OCI-LY7 (cell line): ENCODE data around the gene PGBD1. TPM values are rescaled to one million over a fixed set of nuclear protein-coding genes. Genes with fewer than 3 reads are reported as not detected.

ENCODE experiments used
- BruUV-seq: library from RNA; stranded (reverse); fragments of 400-500 nt; replicated peaks from 2 replicates; lab custom pipeline; 2021; lab: Mats Ljungman, UMichigan
- CTCF ChIA-PET: fragments of 300-600 bp; sonication (Branson Sonifier 250); formaldehyde crosslinking; loops from one replicate; lab custom pipeline; 2022; ENCODE audit warnings: antibody characterized with exemption; ENCODE audit not compliant: unreplicated experiment; lab: Charles Lee
- POLR2A ChIA-PET: fragments of 300-600 bp; sonication (Branson Sonifier 250); formaldehyde crosslinking; loops from one replicate; lab custom pipeline; 2022; ENCODE audit warnings: antibody characterized with exemption; lab: Charles Lee
- DNase-seq: peaks from one replicate; pipeline ENCODE4 v3.0.0-alpha.2; 2015; ENCODE audit warnings: low spot score
- H2AFZ ChIP-seq: fragments of 200-600 bp; sonication (generic), shearing (Covaris generic); 2 replicates; pipeline ENCODE4 v1.6.1; 2014; ENCODE audit warnings: mild to moderate bottlenecking, antibody characterized with exemption, low read length, moderate library complexity
- H3K27ac ChIP-seq: fragments of 200-600 bp; sonication (generic); 2 replicates; pipeline ENCODE4 v1.5.1; 2014; ENCODE audit warnings: mixed run types, low read depth, mild to moderate bottlenecking, moderate library complexity, low read length, inconsistent platforms; ENCODE audit not compliant: poor library complexity, severe bottlenecking
- H3K36me3 ChIP-seq: fragments of 200-600 bp; sonication (generic); 2 replicates; pipeline ENCODE4 v1.6.1; 2014; ENCODE audit warnings: mild to moderate bottlenecking, antibody characterized with exemption, low read length, moderate library complexity, mixed read lengths; ENCODE audit not compliant: insufficient read depth
- H3K4me1 ChIP-seq: fragments of 200-600 bp; sonication (generic); 2 replicates; pipeline ENCODE4 v1.5.1; 2014; ENCODE audit warnings: mild to moderate bottlenecking, low read length; ENCODE audit not compliant: insufficient read depth, poor library complexity, severe bottlenecking
- H3K4me2 ChIP-seq: fragments of 200-600 bp; sonication (generic); 2 replicates; pipeline ENCODE4 v1.6.1; 2014; ENCODE audit warnings: mild to moderate bottlenecking, low read length
- H3K4me3 ChIP-seq: fragments of 200-600 bp; sonication (generic); 2 replicates; pipeline ENCODE4 v1.5.1; 2014; ENCODE audit warnings: mild to moderate bottlenecking, low read depth, low read length; ENCODE audit not compliant: poor library complexity, severe bottlenecking
- H3K79me2 ChIP-seq: fragments of 200-600 bp; sonication (generic); 2 replicates; pipeline ENCODE4 v1.6.1; 2016; ENCODE audit warnings: low read depth, mild to moderate bottlenecking, low read length, moderate library complexity, mixed read lengths; ENCODE audit not compliant: insufficient read depth
- H3K9me2 ChIP-seq: fragments of 200-600 bp; sonication (generic); 2 replicates; pipeline ENCODE4 v1.6.1; 2016; ENCODE audit warnings: mild to moderate bottlenecking, low read length, mixed read lengths; ENCODE audit not compliant: insufficient read depth
- H3K9me3 ChIP-seq: fragments of 200-600 bp; sonication (generic); 2 replicates; pipeline ENCODE4 v1.6.1; 2014; ENCODE audit warnings: mild to moderate bottlenecking, mixed run types, low read length, mixed read lengths
- H4K20me1 ChIP-seq: fragments of 200-600 bp; sonication (generic); 2 replicates; pipeline ENCODE4 v1.6.1; 2014; ENCODE audit warnings: mild to moderate bottlenecking, antibody characterized with exemption, low read length, moderate library complexity, mixed read lengths; ENCODE audit not compliant: insufficient read depth
- EZH2phosphoT487 ChIP-seq: fragments of 200-600 bp; sonication (generic); IDR thresholded peaks from 2 replicates; pipeline ENCODE4 v1.6.1; 2018; ENCODE audit warnings: low read depth, borderline replicate concordance, mild to moderate bottlenecking, mixed run types, antibody characterized with exemption, low read length, moderate library complexity, mixed read lengths
- intact Hi-C: fragments of 100-400 bp; cut with micrococcal nuclease; formaldehyde crosslinking; loops from one replicate; pipeline ENCODE4 v1.10.0; 2022; ENCODE audit not compliant: unreplicated experiment
- total RNA-seq, 2 experiments: library from RNA; depleted of rRNA in 1 of 2; stranded (reverse); fragments of >200 nt in 1 of 2; shearing (Covaris generic) in 1 of 2; gene quantifications; 2 replicates each; pipeline ENCODE4 v1.2.3, GENCODE V29; 2014 to 2022
- TF ChIP-seq, protein P1 (sequence below): fragments of 200-600 bp; sonication (generic); conservative IDR thresholded peaks from 2 replicates; pipeline ENCODE4 v1.5.1; 2014; ENCODE audit warnings: mild to moderate bottlenecking, antibody characterized with exemption, low read length, moderate library complexity, mixed read lengths

PGBD1 gene
- total RNA-seq, 2 experiments from 2014 or later: 1.6 to 3.3 TPM

DNA sequence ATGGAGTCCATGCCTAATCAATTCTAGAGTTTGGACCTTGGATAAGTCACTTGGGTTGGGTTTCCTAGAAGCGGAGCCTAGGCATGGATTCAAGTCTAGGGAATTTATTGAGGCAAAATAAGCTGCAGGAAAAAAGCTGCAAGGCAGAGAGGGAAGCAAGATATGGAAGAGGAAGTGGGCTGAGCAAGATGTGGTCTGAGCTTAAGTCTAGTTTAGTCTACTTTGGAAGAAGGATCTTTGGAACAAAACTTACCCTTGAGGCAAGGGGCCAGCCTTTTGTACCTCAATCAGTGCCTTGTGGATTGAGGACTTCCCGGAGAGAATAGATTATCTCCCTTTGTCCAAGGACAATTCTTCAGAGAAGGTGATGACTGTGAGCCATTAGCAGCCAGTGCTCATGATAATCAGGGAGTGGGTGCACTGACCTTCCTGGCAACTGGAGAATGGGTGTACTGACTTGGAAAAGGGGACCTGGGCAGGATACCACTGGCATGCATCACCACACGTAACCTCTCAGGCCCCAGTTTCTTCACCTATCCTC is 45.4 kb upstream of the PGBD1 start:
- no peaks in the 10 kb centered on the region for H3K36me3 ChIP-seq
- POLR2A ChIA-PET: interaction anchor here (0.6 kb wide), 1 partner anchor 613 kb away, joined by 4 read pairs; no protein-coding TSS in a partner anchor
- CTCF ChIA-PET: no interaction called here

DNA sequence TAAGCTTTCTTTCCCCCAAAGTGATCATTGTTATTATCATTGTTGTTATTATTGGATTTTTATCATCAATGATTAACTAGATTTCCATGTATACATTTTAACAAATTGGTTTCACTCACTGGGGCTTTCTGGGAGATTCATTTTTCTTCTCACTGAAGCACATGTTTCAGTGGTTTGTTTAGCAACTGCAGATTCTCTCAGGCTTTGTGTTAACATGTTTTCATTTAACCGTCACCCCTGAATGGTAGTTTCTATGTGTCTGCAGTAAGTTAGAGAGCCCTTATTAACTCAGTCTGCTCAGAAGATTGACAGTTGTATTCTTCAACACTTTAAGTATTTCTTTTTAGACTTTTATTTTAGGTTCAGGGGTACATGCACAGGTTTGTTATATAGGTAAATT is 41.7 kb upstream of the PGBD1 start:
- Histone ChIP-seq H3K79me2 (no peaks in the 10 kb centered on the region), H3K9me2 (no peaks in the 10 kb centered on the region), H3K4me2 (no peak overlapping the region), H3K9me3 (no peaks in the 10 kb centered on the region), H3K4me3 (no peak overlapping the region), H3K4me1 (no peaks in the 10 kb centered on the region), H2AFZ (no peak overlapping the region), H4K20me1 (no peaks in the 10 kb centered on the region), H3K36me3 (peaks cover 12% of the 10 kb centered on the region), H3K27ac (no peak overlapping the region)
- DNase-seq: no peak
- intact Hi-C loops: no loop called here
- TF ChIP-seq, protein P1, sequence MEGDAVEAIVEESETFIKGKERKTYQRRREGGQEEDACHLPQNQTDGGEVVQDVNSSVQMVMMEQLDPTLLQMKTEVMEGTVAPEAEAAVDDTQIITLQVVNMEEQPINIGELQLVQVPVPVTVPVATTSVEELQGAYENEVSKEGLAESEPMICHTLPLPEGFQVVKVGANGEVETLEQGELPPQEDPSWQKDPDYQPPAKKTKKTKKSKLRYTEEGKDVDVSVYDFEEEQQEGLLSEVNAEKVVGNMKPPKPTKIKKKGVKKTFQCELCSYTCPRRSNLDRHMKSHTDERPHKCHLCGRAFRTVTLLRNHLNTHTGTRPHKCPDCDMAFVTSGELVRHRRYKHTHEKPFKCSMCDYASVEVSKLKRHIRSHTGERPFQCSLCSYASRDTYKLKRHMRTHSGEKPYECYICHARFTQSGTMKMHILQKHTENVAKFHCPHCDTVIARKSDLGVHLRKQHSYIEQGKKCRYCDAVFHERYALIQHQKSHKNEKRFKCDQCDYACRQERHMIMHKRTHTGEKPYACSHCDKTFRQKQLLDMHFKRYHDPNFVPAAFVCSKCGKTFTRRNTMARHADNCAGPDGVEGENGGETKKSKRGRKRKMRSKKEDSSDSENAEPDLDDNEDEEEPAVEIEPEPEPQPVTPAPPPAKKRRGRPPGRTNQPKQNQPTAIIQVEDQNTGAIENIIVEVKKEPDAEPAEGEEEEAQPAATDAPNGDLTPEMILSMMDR: no peak
- TF ChIP-seq EZH2phosphoT487: no peak
- ChIA-PET POLR2A (no interaction called here), CTCF (no interaction called here)
- no TSS peak for BruUV-seq

More for the DNA sequence above, 45.4 kb upstream of the PGBD1 start:
- DNase-seq: no peak
- no peaks in the 10 kb centered on the region for H4K20me1 ChIP-seq
- intact Hi-C loops: no loop called here
- no peak for TF ChIP-seq EZH2phosphoT487
- TF ChIP-seq, protein P1: no peak
- H3K9me2 ChIP-seq: no peaks in the 10 kb centered on the region
- no TSS peak for BruUV-seq
- no peak overlapping the region for H3K4me2 ChIP-seq
- H2AFZ ChIP-seq: no peak overlapping the region
- no peaks in the 10 kb centered on the region for H3K9me3 ChIP-seq
- no peaks in the 10 kb centered on the region for H3K79me2 ChIP-seq
- H3K4me1 ChIP-seq: no peaks in the 10 kb centered on the region
- no peak overlapping the region for H3K4me3 ChIP-seq
- no peak overlapping the region for H3K27ac ChIP-seq

DNA sequence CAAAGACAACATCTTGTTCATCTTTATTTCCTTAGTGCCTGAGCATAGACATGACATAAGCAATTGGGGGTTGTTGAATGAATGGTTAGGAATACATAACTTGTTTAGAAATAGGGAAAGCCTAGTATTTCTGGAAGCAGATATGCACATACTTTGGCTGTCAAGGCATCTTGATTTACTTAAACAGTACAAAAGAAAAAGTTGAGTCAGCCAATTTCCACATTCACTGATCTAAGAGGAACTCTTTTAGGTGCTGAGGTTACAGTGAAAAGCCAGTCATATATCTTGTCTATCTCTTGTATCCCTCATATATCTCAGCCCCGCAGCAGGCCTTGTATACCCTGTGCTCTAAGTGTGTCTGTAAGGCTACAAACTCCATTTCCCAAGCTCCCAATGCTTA is 40.9 kb upstream of the PGBD1 start:
- Histone ChIP-seq H3K4me3 (no peak overlapping the region), H3K36me3 (peaks cover 21% of the 10 kb centered on the region), H3K4me1 (no peaks in the 10 kb centered on the region), H3K9me3 (no peaks in the 10 kb centered on the region), H3K9me2 (no peaks in the 10 kb centered on the region), H3K4me2 (no peak overlapping the region), H4K20me1 (no peaks in the 10 kb centered on the region), H2AFZ (no peak overlapping the region), H3K27ac (no peak overlapping the region), H3K79me2 (no peaks in the 10 kb centered on the region)
- intact Hi-C loops: no loop called here
- ChIA-PET POLR2A (interaction anchor here (0.9 kb wide), 1 partner anchor 14 kb away, joined by 3 read pairs; no protein-coding TSS in a partner anchor), CTCF (no interaction called here)
- DNase-seq: no peak
- BruUV-seq: no TSS peak
- TF ChIP-seq, protein P1: no peak
- no peak for TF ChIP-seq EZH2phosphoT487
